K562 (cell line): ENCODE results near the gene VPS26A. TPM values are rescaled to one million over a fixed set of nuclear protein-coding genes. Genes with fewer than 3 reads are reported as not detected.
A peak's percentile ranks its signal among the peaks of the same experiment; 100 is the strongest.

Source experiments
- ATAC-seq: fragments of 200-7000 bp; cut with Tn5 transposase; 3 replicates; pipeline ENCODE4 v1.9.1; 2020; ENCODE audit warnings: moderate library complexity
- Bru-seq: library from RNA; stranded (reverse); fragments of 400-500 nt; gene quantifications from one replicate; lab custom pipeline; 2021; lab: Mats Ljungman, UMichigan
- BruChase-seq, 2 experiments: library from RNA; stranded (reverse); fragments of 400-500 nt; gene quantifications; one replicate each; lab custom pipeline; 2021; lab: Mats Ljungman, UMichigan
- BruUV-seq: library from RNA; stranded (reverse); fragments of 400-500 nt; replicated peaks from 2 replicates; lab custom pipeline; 2021; lab: Mats Ljungman, UMichigan
- CTCF ChIA-PET: fragments of 300-600 bp; formaldehyde crosslinking; extraction: SDS; loops from one replicate; lab custom pipeline; 2021; ENCODE audit warnings: low intra/inter-chr PET ratio; lab: Yijun Ruan, JAX
- POLR2A ChIA-PET: fragments of 300-600, 350-650 bp; sonication (Branson Sonifier 250); formaldehyde crosslinking; extraction: SDS; loops from one replicate; lab custom pipeline; 2021; ENCODE audit warnings: antibody characterized with exemption, inconsistent platforms; lab: Yijun Ruan, JAX
- DNase-seq, 4 experiments: peaks; one replicate each; pipeline versions ENCODE4 v3.0.0 to v3.0.0-alpha.2; 2011 to 2018; ENCODE audit warnings: low spot score in 3 of 4, mixed read lengths in 3 of 4; ENCODE audit errors: extremely low read depth in 1 of 4
- FAIRE-seq: peaks from 2 replicates; lab custom pipeline; 2011; peaks lifted over from hg19 to GRCh38; lab: Jason Lieb, UNC
- H2AFZ ChIP-seq: 2 replicates; pipeline ENCODE4 v1.6.0; 2011; ENCODE audit warnings: low read depth, low read length, control low read depth, inconsistent platforms
- H3K27ac ChIP-seq: fragments of 200-600 bp; 3 replicates; pipeline ENCODE4 v1.8.0; 2011; ENCODE audit warnings: low read depth, mild to moderate bottlenecking, control low read depth, inconsistent platforms, low read length, moderate library complexity, mixed read lengths; ENCODE audit errors: extremely low read depth
- H3K27me3 ChIP-seq, 2 experiments: fragments of 300-600 bp in 1 of 2; 2 replicates in 1 of 2; 3 replicates in 1 of 2; pipeline versions ENCODE4 v1.6.0 to v1.8.0; 2011; ENCODE audit warnings: inconsistent platforms in 2 of 2, low read length in 2 of 2, mild to moderate bottlenecking in 1 of 2, mixed read lengths in 1 of 2, moderate library complexity in 1 of 2; ENCODE audit not compliant: control insufficient read depth in 2 of 2, insufficient read depth in 2 of 2
- H3K36me3 ChIP-seq: fragments of 300-600 bp; 3 replicates; pipeline ENCODE4 v1.8.0; 2011; ENCODE audit warnings: mild to moderate bottlenecking, low read length, inconsistent platforms; ENCODE audit not compliant: control insufficient read depth, insufficient read depth
- H3K4me1 ChIP-seq, 2 experiments: fragments of 200-600 bp in 1 of 2; replicated peaks in 1 of 2; 2 replicates in 1 of 2; 3 replicates in 1 of 2; pipeline versions ENCODE4 v1.5.1 to v1.8.0; 2011; ENCODE audit warnings: inconsistent platforms in 2 of 2, low read length in 2 of 2, mild to moderate bottlenecking in 1 of 2, mixed read lengths in 1 of 2, moderate library complexity in 1 of 2; ENCODE audit not compliant: control insufficient read depth in 2 of 2, insufficient read depth in 2 of 2
- H3K4me2 ChIP-seq: 2 replicates; pipeline ENCODE4 v1.6.1; 2011; ENCODE audit warnings: low read length, control low read depth, inconsistent platforms, mixed read lengths; ENCODE audit not compliant: insufficient read depth
- H3K4me3 ChIP-seq: fragments of 200-600 bp; sonication (generic), shearing (Covaris generic); 2 replicates; pipeline ENCODE4 v1.5.1; 2016; ENCODE audit warnings: control low read depth, inconsistent platforms
- H3K79me2 ChIP-seq: fragments of 200-600 bp; 3 replicates; pipeline ENCODE4 v1.8.0; 2011; ENCODE audit warnings: low read length, inconsistent platforms; ENCODE audit not compliant: control insufficient read depth, insufficient read depth
- H3K9ac ChIP-seq, 2 experiments: 2 replicates each; pipeline versions ENCODE4 v1.6.0 to v1.6.1; 2011; ENCODE audit warnings: low read depth in 2 of 2, low read length in 2 of 2, control low read depth in 1 of 2, inconsistent platforms in 1 of 2, mild to moderate bottlenecking in 1 of 2, mixed read lengths in 1 of 2; ENCODE audit not compliant: insufficient read depth in 1 of 2
- H3K9me1 ChIP-seq: one replicate; pipeline ENCODE4 v1.6.0; 2011; ENCODE audit warnings: inconsistent platforms, mild to moderate bottlenecking, low read length, moderate library complexity; ENCODE audit not compliant: control insufficient read depth, insufficient read depth
- H3K9me3 ChIP-seq: replicated peaks from 2 replicates; pipeline ENCODE4 v1.5.1; 2011; ENCODE audit warnings: low read depth, low read length, inconsistent platforms; ENCODE audit not compliant: control insufficient read depth, insufficient read depth
- H4K20me1 ChIP-seq: replicated peaks from 2 replicates; pipeline ENCODE4 v1.6.1; 2011; ENCODE audit warnings: low read length, inconsistent platforms, mixed read lengths; ENCODE audit not compliant: control insufficient read depth, insufficient read depth
- BCOR ChIP-seq: fragments of 450-650 bp; IDR thresholded peaks from 2 replicates; pipeline ENCODE4 v1.6.1; 2016
- CXXC5 ChIP-seq: fragments of 250-450 bp; sonication (Bioruptor Pico); IDR thresholded peaks from 2 replicates; pipeline ENCODE4 v1.8.0; 2022; ENCODE audit warnings: inconsistent platforms, mild to moderate bottlenecking, moderate library complexity
- ELF1 ChIP-seq: fragments of 200-800 bp; sonication (Bioruptor generic); IDR thresholded peaks from 2 replicates; pipeline ENCODE4 v1.6.1; 2016; ENCODE audit warnings: missing genetic modification characterization, missing compliant biosample characterization
- HNRNPL ChIP-seq: fragments of 200-400 bp; formaldehyde crosslinking; IDR thresholded peaks from 2 replicates; pipeline ENCODE4 v1.6.1; 2017; ENCODE audit warnings: low read depth, mild to moderate bottlenecking, low read length
- MAFG ChIP-seq: fragments of 450-650 bp; conservative IDR thresholded peaks from 2 replicates; pipeline ENCODE4 v1.6.1; 2016; ENCODE audit warnings: missing genetic modification characterization, missing compliant biosample characterization
- NR2F6 ChIP-seq: fragments of 450-650 bp; formaldehyde crosslinking; IDR thresholded peaks from 2 replicates; pipeline ENCODE4 v1.4.0; 2020; ENCODE audit warnings: mild to moderate bottlenecking
- PCBP1 ChIP-seq: fragments of 200-400 bp; formaldehyde crosslinking; IDR thresholded peaks from 2 replicates; pipeline ENCODE4 v1.6.1; 2018; ENCODE audit warnings: mild to moderate bottlenecking, low read depth, low read length; ENCODE audit not compliant: poor library complexity, severe bottlenecking
- POLR2G ChIP-seq: fragments of 200-400 bp; formaldehyde crosslinking; IDR thresholded peaks from 2 replicates; pipeline ENCODE4 v1.6.1; 2017; ENCODE audit warnings: low read depth, mild to moderate bottlenecking, antibody characterized with exemption, low read length, moderate library complexity
- RBM25 ChIP-seq: fragments of 200-400 bp; formaldehyde crosslinking; IDR thresholded peaks from 2 replicates; pipeline ENCODE4 v1.6.1; 2018; ENCODE audit warnings: low read length, low read depth, moderate library complexity; ENCODE audit not compliant: severe bottlenecking
- TAF9B ChIP-seq: fragments of 450-650 bp; IDR thresholded peaks from 2 replicates; pipeline ENCODE4 v1.6.1; 2018; ENCODE audit warnings: mild to moderate bottlenecking; ENCODE audit not compliant: partially characterized antibody
- ZNF507 ChIP-seq: conservative IDR thresholded peaks from 2 replicates; pipeline ENCODE4 v1.6.1; 2017; ENCODE audit warnings: missing genetic modification characterization, missing compliant biosample characterization
- WGBS: fragments of 100-300 bp; shearing (Covaris generic); methylation state at CpG from one replicate; pipeline ENCODE4 v1.1.6; 2016; ENCODE audit warnings: low coverage, mixed read lengths; ENCODE audit not compliant: insufficient coverage; ENCODE audit errors: missing lambda C conversion rate; 5-methylcytosine and 5-hydroxymethylcytosine counted together
- in situ Hi-C: fragments of 300-500 bp; cut with MboI; formaldehyde crosslinking; loops from 4 replicates; pipeline ENCODE4 v1.15.0; 2018; ENCODE audit warnings: inconsistent platforms, mixed read lengths
- intact Hi-C: fragments of 100-400 bp; cut with micrococcal nuclease; formaldehyde crosslinking; loops from 2 replicates; pipeline ENCODE4 v1.14.2; 2022
- long read RNA-seq, 3 experiments: library from polyadenylated mRNA in 2 of 3; library from RNA in 1 of 3; unstranded in 2 of 3; stranded (forward) in 1 of 3; transcript quantifications; one replicate each; pipeline ENCODE4 v2.0.0, GENCODE V29; 2019 to 2022
- polyA minus RNA-seq, 3 experiments: library from RNA; depleted of rRNA, polyadenylated mRNA; stranded (reverse); fragments of >200 nt; gene quantifications; 2 replicates each; pipeline ENCODE4 v1.2.3, GENCODE V29; 2011
- polyA plus RNA-seq, 8 experiments: library from polyadenylated mRNA; depleted of rRNA in 4 of 8; stranded (reverse) in 5 of 8; unstranded in 3 of 8; fragments of >200 nt; fragmentation: Nextera tagmentation in 2 of 8; fragmentation: Illumina TruSeq in 1 of 8; extraction: Ambion mirVana in 2 of 8; extraction: Trizol in 1 of 8; gene quantifications; 2 replicates each; pipeline versions ENCODE4 v1.2.1 to v1.2.3, GENCODE V29; 2011 to 2014; ENCODE audit warnings: inconsistent platforms in 1 of 8, missing spikeins in 1 of 8
- total RNA-seq, 7 experiments: library from RNA; depleted of rRNA in 6 of 7; stranded (reverse); fragments of >200 nt in 6 of 7; fragmentation: Illumina TruSeq in 2 of 7; extraction: Trizol in 2 of 7; gene quantifications; 2 replicates each; pipeline versions ENCODE4 v1.2.1 to v1.2.3, GENCODE V29; 2011 to 2021; ENCODE audit warnings: low replicate concordance in 1 of 7

Gene VPS26A
- total RNA-seq (2011; cell fraction: chromatin; rRNA removed; ENCODE audit: low replicate concordance) = 5.9 and 44.1 TPM in 2 replicates
- total RNA-seq (2011; cell fraction: nucleolus; rRNA removed) = 3.3 and 5.4 TPM in 2 replicates
- total RNA-seq (2011; cell fraction: nucleoplasm; rRNA removed) = 12.9 and 27.5 TPM in 2 replicates
- total RNA-seq (2014; rRNA removed) (41.7 and 47.1 TPM in 2 replicates), total RNA-seq (2014; rRNA removed; fragmentation: Illumina TruSeq; extraction: Trizol) (61.6 and 78.9 TPM in 2 replicates), total RNA-seq (2015; rRNA removed; fragmentation: Illumina TruSeq; extraction: Trizol) (52.7 and 58.7 TPM in 2 replicates), total RNA-seq (2021) (80.9 and 83.1 TPM in 2 replicates), polyA plus RNA-seq (2011; rRNA removed) (36.9 and 64.0 TPM in 2 replicates), polyA plus RNA-seq (2014; fragmentation: Illumina TruSeq; extraction: Trizol) (81.9 and 85.9 TPM in 2 replicates), polyA plus RNA-seq (2014; fragmentation: Nextera tagmentation; extraction: Ambion mirVana) (100 to 1,000 TPM; 117 to 137 TPM), polyA plus RNA-seq (2014; rRNA removed) (63.2 and 69.3 TPM in 2 replicates), polyA minus RNA-seq (2011; rRNA and poly(A)+ RNA removed) (40.8 and 41.4 TPM in 2 replicates), Bru-seq, nascent RNA (percentile 88 among the genes with signal in this experiment), BruChase-seq, experiment 1, labeled RNA remaining after a 2-hour chase (percentile 95 among the genes with signal in this experiment), BruChase-seq, experiment 2, labeled RNA remaining after a 6-hour chase (percentile 95 among the genes with signal in this experiment)
- polyA plus RNA-seq (2011; cell fraction: cytosol; rRNA removed) = 4.7 and 13.5 TPM in 2 replicates
- polyA plus RNA-seq (2011; cell fraction: nucleus; rRNA removed) = 4.1 and 7.3 TPM in 2 replicates
- 70.0 and 81.1 TPM in 2 replicates for polyA plus RNA-seq (2012)
- polyA minus RNA-seq (2011; cell fraction: cytosol; rRNA and poly(A)+ RNA removed) = 18.8 and 21.5 TPM in 2 replicates
- polyA minus RNA-seq (2011; cell fraction: nucleus; rRNA and poly(A)+ RNA removed) = 2.8 and 6.4 TPM in 2 replicates
- long read RNA-seq, experiment 1, transcript VPS26A-203 (8 exons, 2,554 nt) = minor isoform, 15 of 831 reads
- long read RNA-seq, experiment 1, transcript VPS26A-201 (9 exons, 2,697 nt) = major isoform, 708 of 831 reads
- long read RNA-seq, experiment 1, partial matches to known transcripts = 43 of 831 reads
- long read RNA-seq, experiment 1, other reads (novel, unspliced or antisense) = 63 of 831 reads
- long read RNA-seq, experiment 2, transcript VPS26A-201 (9 exons, 2,697 nt) = major isoform, 11 of 66 reads
- long read RNA-seq, experiment 2, partial matches to known transcripts = 6 of 66 reads
- long read RNA-seq, experiment 2, other reads (novel, unspliced or antisense) = 49 of 66 reads
- long read RNA-seq, experiment 3, transcript VPS26A-201 (9 exons, 2,697 nt) = major isoform, 157 of 191 reads
- long read RNA-seq, experiment 3, partial matches to known transcripts = 24 of 191 reads
- long read RNA-seq, experiment 3, other reads (novel, unspliced or antisense) = 9 of 191 reads

GRCh38 chr10:69123747-69124562 is at the start of gene VPS26A:
VPS26A (plus strand) TSS chr10:69124178; CDS start chr10:69124278, 100 bp downstream.
- POLR2A ChIA-PET = interaction anchor here (0.7 to 1.5 kb wide), 13 partner anchors 11 to 548 kb away, joined by 3 to 9 read pairs (median 4); partner anchors contain the start of genes KIFBP and SRGN
- intact Hi-C loops = loop anchor here (1.0 to 5.0 kb wide), 4 partner anchors 29 to 93 kb away; partner anchors contain the start of gene SRGN
- CTCF ChIA-PET = interaction anchor here (0.7 to 2.1 kb wide), 3 partner anchors 30 to 285 kb away, joined by 3 to 16 read pairs (median 4); no protein-coding TSS in a partner anchor
- TF ChIP-seq MAFG (no peak), POLR2G (peak; percentile 94), BCOR (0 out of 2 replicates have a peak, but pooled peaks have one; percentile 27), ELF1 (peak; percentile 83), CXXC5 (CRISPR knock-in tag) (peak; percentile 98), HNRNPL (0 out of 2 replicates have a peak, but pooled peaks have one; percentile 1), NR2F6 (0 out of 2 replicates have a peak, but pooled peaks have one; percentile 64), ZNF507 (no peak), PCBP1 (peak; percentile 36), RBM25 (no peak), TAF9B (peak; percentile 71)

More at GRCh38 chr10:69123747-69124562, at the start of gene VPS26A:
- Histone ChIP-seq H2AFZ (peak within 1 kb of the TSS; percentile 90), H3K4me1 (peaks cover 10 to 12% of the 10 kb centered on the region in 2 experiments; a peak in 3 of 5 replicates), H4K20me1 (no peaks in the 10 kb centered on the region), H3K79me2 (peaks cover 49% of the 10 kb centered on the region), H3K36me3 (no peaks in the 10 kb centered on the region), H3K27me3 (no peaks in the 10 kb centered on the region), H3K9me3 (no peaks in the 10 kb centered on the region), H3K27ac (peak within 1 kb of the TSS; percentile 90), H3K4me2 (peak within 1 kb of the TSS; percentile 97), H3K9me1 (no peaks in the 10 kb centered on the region), H3K9ac (peak within 1 kb of the TSS; percentile 90 to 98), H3K4me3 (peak within 1 kb of the TSS; percentile 84)
- ATAC-seq (peak; percentile 91), FAIRE-seq (peak; percentile 95), DNase-seq (peak; percentile 99 to 100 (median 100))
- BruUV-seq = no TSS peak
- in situ Hi-C loops = no loop called here
- 1% methylated on average over 60 of the region's 82 CpGs for WGBS
